HG03135 (cell line): ENCODE data around the gene MCAM.

Experiments
- ATAC-seq: cut with Tn5 transposase; IDR thresholded peaks from one replicate; pipeline ENCODE4 v1.9.1; 2021; ENCODE audit warnings: mild to moderate bottlenecking, moderate library complexity; ENCODE audit not compliant: unreplicated experiment

MCAM gene

DNA sequence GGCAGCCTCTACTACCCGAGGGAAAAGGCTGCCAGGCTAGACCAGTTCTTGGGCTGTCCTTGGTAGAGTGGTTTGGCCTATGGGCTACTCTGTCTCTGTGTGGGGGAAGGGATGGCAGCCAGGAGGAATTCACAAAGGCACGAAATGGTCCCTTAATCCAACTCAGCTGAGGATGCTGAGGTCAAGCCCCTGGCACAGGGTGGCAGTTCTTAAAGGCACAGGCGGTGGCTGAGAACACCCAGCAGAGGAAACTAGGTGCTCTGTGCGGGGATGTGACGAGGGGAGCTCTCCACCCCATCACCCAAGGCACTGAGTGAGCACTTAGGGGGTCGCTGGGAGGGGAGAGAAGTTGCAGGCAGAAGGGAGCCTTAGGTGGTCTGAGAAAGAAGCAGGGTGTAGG lies 29.7 kb upstream of the MCAM start, which contains the start of gene MFRP:
Gene MFRP (minus strand): TSS at position 101 of the 400 bp plus-strand sequence. CDS start 192 bp downstream, outside the sequence.
- no peak for ATAC-seq

DNA sequence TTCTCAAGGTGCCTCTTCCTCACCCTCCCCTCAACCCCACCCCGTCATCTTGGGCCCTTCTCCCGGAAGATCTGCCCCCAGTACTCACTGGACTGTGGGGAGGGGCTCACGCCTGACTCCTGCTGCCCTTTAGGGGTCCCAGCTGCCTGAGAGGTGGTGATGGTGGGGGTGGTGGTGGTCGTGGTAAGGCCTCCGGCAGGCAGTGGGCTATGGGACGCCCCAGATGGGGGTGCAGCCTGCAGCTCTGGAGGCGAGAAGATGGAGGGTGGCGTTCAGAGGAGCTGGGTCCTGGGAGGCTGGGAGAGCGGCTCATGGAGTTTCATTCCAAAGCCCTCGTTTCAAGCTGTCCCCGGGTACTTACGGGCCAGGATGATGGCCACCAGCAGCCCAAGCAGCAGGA lies 28.8 kb upstream of the MCAM start:
- ATAC-seq, result no peak

DNA sequence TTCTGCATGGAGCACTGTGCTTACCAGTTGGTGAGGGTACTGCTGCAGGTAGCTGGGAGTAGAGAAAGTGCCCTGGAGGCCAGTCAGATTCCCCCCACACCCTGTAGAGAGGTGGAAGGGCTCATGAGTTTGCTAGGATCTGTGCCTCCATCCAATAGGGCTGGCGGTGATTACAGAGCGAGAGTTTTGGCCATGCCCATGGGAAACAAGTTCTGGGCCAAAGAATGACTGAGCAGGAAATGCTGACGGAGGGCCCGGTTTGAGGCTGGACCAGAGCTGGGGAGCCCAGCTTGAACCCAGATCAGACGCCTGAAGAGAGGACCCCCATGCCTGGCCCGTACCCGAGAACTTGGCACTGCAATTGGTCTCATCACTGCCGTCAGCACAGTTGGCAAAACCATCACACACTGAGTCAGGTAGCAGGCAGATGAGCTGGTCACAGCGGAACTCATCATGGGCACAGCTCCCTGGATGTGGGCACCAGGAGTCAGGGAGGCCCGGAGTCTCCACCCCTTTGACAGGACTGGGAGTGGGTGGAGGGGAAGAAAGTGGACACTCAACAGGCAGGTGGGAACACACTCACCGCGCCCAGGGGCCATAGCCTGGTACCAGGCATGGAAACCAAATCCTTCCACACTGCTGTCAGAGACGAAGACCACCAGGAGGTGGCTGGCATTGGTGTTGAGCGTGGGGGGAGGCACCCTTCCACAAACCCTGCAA lies 27.5 kb upstream of the MCAM start:
- ATAC-seq, result no peak

DNA sequence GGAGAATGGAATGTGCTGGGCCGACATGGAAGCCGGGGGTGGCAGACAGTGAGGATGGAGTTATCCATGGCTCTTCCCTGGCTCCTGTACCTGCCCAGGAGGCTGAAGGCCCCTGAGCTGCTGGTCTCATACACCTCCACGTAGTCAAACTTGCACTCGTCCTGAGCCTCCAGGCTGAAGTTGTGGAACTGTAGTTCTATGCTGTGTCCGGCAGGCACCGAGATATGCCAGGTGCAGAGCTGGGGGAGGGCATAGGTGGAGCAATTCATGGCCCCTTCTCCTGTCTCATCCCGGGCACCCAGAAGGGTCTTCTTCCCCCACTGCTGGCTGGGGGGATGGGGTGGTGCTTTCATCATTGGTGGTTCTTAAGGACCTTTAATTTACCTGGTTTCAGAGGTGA lies 26.8 kb upstream of the MCAM start:
- no peak for ATAC-seq

DNA sequence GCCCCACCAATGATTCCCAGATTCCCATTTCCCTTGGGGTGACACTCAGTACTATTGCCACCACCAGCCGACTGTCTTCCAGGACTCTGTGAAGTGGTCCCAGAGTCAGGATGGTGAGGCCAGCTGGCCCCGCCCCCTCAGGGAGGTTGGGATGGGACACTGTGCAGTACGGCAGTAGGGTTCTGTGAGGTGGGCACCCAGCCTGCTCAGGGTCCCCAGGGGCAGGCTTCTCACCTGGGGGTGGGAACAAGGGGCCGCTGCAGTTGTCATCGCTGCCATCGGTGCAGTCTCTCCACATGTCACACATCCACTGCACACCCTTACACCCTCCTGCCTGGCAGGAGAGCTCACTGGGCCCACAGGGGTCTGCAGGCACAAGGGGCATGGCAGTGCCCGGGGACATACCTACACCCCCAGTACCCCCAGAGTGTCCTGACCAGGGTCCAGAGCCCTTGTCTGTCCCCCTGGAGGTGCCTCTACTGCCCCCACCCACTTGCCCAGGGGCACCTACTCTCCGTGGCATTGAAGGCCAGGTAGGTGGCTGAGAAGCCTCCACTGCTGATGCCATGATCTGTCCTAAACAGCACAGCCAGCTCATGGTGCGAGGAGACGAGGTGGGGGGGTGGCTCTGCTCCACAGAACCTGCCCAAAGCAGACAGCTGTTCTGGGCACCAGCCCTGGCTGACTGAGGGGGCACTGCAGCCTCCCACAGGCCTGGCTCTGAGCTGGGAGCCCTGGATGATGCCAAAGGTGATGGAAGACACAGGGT lies 25.6 kb upstream of the MCAM start:
- no peak for ATAC-seq

DNA sequence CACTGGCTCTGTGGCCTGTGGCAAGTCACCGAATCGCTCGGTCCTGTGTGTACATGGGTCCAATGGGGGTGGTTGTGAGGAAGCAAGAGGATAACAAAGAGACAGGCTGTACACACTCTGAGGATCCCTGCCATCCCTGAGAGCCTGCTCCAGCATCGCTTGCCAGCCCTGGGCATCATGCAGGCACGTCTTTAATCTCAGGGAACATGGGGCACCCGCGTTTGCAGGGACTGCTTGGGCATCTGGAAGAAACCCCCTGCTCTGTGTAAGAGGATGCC lies 25.0 kb upstream of the MCAM start:
- no peak for ATAC-seq

DNA sequence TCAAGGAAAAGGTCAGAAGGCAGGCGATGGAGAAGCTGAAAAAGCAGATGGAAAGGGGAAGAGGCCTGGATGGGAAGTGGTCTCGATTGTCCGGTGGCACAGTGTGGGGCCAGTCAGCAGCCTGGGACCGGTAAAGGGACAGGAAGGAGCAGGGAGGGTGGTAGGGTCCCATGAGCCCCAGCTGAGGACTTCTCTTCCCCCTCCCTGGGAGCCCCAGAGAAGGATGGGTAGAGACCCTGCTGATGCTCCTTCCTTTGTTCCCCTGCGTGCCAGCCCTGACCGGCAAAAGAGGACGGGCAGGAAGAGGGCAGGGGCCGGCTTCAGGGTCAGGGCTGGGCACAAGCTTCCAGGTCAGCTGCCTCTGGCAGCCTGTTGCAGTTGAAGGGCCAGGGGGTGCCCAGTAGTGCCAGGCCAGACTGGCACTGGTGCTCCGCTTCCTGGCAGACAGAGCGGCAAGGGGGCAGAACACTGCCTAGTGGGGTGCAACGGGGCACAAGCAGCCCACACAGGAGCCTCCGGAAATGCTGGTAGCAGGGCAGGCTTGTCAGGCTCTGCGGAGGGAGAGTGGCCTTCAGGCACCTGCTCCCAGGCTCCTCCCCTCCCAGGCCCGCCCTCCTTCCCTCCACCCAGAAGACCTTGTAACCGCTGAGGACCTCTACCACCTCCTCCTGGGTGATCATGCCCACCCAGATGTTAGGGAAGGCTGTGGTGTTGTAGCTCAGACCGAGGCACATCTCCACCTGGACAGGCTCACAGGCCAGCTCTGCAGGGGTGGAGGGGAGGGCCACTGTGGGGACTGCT lies 24.5 kb upstream of the MCAM start:
- ATAC-seq, result no peak

DNA sequence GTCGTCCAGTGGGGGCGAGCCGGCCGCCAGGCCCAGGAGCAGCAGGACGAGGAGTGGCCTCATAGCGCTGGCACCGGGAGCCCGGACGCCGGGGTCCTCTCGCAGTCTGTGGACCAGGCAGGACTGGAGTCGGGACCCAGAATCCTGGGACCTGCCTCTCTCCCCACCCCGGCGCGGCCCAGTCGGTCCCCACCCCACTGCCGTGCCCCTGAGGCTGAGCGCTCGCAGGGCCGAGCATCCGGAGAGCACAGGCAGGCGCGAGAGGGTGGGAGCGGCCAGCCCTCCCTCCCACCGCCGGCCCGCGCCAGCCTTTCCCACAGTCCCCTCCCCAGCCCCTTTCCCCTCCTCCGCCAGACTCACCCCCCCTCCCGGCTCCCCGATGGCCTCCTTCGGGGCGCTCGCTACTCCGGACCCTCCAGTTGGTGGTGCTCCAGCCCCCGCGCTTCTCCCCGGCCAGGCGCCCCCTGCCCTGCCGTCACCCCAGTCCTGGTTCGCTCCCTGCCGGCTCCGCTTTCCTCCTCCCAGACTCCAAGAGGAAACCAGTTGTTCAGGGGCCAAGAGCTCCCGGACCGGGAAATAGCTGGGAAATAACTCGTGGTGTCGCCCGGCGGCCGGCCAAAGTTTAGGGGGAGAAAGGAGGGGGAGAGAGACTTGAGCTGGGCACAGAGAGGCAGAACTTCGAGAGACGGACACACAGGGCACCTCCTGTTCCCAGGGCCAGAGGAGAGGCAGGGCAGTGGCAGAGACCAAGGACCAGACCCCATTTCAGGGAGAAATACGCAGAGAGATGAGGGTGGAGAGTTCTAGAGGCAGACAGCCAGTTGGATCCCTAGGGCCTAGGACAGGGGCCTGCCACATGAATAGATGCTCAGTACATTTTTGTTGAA lies 23.6 kb upstream of the MCAM start, which contains the start of gene C1QTNF5:
Gene C1QTNF5 (minus strand): TSS at position 549 of the 887 bp plus-strand sequence. CDS start 486 bp downstream, at position 63.
- no peak for ATAC-seq

DNA sequence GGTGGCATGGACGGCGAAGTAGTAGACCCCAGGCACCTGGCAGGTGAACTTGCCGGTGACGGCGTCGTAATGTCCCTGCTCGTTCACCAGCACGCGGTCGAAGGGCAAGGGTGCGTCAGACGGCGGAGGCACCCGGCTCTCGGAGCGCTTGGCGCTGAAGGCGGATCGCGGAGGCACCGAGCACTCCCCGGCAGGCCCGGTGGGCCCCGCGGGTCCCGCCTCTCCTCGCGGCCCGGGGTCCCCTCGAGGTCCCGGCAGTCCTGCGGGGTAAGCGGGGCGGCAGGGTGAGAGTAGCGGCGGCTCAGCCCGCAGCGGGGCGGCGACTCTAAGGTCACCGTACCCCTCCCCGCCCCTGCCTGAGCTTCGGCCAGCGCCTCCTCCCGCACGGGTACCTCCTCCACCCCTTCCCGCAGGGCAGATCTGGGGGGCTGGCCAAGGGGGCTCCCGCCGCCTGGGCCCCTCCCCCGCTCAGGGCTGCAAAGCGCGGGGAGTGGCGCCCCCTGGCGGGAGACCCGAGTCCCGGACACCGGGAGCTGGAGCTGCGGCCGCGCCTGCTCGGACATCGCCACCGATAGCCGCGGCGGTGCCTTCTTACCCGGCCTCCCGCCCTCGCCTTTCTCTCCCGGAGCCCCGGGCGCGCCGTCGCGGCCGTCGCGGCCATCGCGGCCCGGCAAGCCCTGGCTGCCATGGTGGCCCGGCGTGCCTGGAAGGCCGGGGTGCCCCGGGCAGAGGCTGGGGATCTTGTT lies 22.8 kb upstream of the MCAM start:
- no peak for ATAC-seq

DNA sequence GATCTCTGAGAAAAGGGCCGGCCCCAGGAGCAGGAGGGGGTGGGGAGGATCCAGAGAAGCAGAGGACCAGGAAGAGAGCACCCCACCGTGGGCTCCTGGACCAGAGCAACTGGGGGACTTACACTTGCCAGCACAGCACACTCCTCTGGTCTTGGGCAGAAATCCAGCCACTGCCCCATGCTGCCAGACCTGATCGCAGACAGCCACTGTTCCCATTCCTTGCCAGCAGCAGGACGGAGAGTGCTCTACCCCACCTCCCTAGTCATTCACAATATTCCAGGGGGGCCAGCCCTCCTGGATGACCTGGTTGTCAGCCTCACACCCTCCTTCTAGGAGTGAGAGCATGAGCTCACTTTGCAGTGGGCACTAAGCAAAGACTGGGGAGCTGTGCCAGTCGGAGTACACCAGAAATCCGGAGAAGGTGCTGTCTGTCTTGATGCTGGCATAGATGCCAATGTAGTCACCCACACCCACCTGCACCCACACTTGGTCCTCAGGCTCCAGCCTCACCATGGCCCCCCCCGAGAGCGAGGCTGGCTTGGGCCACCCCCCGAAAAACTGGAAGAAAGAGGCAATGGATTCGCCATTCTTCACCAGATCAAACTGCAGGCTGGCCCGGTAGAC lies 22.1 kb upstream of the MCAM start:
- no peak for ATAC-seq

DNA sequence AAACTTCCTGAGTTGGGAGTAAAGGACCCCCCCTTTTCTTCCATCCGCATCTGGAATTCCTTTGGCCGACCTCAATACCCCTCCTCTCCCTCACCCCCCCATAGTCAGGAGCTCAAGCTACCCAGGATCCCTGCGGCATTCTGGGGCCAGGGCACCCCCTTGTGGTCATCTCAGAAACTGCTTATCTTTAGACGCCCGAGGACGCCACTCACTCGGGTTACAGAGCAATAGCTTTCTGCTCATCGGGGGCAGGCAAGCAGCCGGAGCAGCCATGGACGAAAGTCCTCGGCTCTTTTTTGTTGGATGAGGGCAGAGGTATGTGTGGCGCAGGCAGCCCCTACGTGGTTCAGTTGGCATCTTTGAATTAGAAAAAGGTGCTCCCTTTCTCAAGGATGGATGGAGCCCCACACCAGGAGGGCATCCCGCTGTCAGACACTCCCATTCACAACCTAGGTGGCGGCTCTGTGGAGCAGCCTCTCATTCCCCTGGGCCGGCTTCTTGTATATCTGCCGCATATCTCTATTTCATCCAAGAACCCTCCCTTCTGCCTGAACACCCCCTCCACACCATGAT lies 21.5 kb upstream of the MCAM start:
- no peak for ATAC-seq

DNA sequence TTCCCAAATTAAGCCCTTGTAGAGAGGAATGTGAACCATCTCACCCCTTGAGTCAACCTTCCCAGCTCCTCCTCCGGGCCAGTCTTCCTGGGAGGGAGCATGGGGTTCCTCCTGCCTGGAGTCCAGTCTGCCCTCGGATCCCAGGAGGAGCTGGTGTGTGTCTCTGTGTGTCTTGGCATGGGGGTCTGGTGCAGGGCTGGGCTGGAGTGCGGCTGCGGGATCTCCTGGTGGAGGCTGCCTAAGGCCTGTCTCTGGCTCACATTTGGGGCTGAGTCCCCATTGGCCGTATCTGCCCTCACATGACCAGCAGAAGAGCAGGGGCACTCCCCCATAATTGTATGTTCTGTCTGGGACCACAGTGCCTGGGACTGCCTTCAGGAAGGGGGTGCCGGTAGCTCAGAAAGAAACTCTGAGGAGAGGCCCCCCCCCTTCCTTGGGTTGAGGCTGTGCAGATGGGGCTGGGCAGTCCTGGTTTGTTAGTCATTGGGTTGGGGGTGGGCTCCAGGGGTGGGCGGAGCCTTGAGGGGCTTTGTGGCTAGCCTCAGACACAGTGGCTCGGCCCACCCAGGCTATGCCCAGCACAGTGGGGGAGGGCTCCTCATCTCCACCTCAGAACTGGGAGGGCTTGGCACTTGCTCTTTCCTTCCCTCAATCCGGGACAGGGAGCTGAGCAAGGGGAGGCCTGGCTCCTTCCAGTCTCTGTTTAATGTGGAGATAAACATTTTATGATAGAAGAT lies 20.8 kb upstream of the MCAM start:
- no peak for ATAC-seq

DNA sequence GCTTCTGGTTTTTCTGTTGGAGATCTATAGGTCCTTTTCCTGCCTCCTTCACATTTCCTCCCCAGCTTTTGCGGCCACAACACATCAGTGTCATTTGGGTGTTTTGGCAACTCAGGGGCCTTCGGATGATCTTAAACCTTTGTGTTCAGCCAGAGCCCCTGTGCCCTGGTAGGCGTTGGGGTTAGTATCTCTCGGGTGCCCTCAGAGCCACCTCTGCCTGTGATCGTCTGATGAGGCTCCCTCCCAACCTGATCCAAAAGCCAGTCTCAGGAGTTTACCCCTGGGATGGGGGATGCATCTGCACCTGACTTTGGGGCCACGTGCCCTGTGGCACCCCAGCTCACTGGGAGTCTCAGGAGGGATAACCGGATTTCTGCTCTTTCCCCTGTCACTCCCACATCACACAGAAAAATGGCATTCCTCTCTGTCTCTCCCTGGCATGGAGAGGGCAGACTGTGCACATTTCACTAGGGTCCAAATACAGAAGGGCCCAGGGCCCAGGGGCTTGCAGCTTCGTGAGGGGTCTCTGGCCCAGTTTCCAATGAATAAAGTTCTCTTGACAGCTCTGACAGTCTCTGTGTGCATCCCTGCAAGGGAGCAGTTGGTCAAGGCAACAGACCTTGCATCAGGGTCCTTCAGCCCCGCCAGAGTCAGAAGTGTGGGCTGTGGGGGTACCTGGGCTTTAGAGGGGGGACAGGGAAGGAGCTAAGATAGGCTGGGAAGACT lies 20.0 kb upstream of the MCAM start:
- no peak for ATAC-seq

DNA sequence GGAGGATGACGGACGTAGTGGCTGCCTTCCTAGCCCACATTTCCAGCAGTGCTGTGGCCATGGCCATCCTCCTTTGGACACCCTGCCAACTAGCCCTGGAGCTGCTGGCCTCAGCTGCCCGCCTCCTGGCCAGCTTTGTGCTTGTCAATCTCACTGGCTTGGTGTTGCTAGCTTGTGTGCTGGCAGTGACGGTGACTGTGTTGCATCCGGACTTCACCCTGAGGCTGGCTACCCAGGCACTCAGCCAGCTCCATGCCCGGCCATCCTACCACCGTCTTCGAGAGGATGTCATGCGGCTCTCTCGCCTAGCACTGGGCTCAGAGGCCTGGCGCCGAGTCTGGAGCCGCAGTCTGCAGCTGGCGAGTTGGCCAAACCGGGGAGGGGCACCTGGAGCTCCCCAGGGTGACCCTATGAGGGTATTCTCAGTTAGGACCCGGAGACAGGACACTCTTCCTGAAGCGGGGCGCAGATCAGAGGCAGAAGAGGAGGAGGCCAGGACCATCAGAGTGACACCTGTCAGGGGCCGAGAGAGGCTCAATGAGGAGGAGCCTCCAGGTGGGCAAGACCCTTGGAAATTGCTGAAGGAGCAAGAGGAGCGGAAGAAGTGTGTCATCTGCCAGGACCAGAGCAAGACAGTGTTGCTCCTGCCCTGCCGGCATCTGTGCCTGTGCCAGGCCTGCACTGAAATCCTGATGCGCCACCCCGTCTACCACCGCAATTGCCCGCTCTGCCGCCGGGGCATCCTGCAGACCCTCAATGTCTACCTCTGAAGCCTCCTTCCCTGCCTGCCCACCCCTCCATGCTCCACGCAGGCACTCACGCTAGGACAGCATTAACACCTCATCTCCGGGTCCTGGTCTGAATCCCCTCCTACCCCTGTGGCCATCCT lies 19.0 kb upstream of the MCAM start:
- no peak for ATAC-seq

DNA sequence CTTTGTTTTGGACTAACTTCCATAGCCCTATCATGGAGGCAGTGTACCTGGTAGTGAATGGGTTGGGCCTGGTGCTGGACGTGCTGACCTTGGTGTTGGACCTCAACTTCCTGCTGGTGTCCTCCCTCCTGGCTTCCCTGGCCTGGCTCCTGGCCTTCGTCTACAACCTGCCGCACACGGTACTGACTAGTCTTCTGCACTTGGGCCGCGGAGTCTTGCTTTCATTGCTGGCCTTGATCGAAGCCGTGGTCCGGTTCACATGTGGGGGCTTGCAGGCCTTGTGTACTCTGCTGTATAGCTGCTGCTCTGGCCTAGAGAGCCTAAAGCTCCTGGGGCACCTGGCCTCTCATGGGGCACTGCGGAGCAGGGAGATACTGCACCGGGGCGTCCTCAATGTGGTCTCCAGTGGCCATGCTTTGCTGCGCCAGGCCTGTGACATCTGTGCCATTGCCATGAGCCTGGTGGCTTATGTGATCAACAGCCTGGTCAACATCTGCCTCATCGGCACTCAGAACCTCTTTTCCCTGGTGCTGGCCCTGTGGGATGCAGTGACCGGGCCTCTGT lies 18.2 kb upstream of the MCAM start:
- no peak for ATAC-seq

DNA sequence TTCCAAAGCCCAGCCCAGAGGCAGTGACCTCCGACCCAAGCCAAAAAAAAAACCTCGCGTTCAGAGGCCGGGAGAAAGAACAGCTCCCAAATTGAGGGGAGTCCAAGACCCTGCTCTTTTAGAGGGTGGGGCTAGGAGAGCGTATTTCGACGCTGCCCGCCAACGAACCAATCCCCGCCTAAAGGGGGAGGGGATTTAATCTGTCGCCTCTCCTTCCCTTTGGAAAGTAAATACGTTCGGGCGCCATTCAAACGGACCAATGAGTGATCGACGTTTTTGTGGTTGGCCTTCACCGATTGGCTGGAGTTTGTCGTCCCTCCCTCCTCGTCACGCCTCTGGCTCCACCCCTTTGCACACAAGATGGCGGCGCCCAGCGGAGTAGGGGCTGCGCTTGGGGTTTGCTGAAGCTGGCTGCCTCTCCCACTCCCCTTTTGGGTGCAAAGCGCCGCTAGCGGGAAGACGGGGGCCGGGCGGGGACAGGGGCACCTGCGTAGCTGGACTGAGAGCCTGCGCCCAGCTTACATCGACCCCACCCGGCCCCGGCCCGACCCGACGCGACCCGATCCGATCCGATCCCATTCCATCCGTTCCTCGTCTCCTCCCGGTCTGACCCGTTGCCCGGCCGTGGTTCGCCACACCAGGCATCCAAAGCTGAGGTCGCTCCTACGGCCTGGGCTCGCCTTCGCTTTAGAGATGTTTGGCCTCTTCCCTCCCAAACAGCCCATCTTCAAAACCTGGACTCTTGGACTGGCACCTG lies 17.4 kb upstream of the MCAM start, which contains the start of gene RNF26:
Gene RNF26 (plus strand): TSS at position 354 of the 757 bp plus-strand sequence. CDS start 596 bp downstream, outside the sequence.
- ATAC-seq, result peak; percentile 93
